A549 treated with CpdA at 1 μM for 4 hours (cell line): ENCODE results near the gene UMOD. TPM values are rescaled to one million over a fixed set of nuclear protein-coding genes. Genes with fewer than 3 reads are reported as not detected.

Experiments used
- total RNA-seq: library from RNA; stranded (reverse); fragments of 200-300 nt; extraction: Qiagen RNA extraction; gene quantifications from 5 replicates; pipeline ENCODE4 v1.2.3, GENCODE V29; 2022; ENCODE audit warnings: low read depth

The UMOD gene
- not detected in 5 replicates for total RNA-seq

DNA sequence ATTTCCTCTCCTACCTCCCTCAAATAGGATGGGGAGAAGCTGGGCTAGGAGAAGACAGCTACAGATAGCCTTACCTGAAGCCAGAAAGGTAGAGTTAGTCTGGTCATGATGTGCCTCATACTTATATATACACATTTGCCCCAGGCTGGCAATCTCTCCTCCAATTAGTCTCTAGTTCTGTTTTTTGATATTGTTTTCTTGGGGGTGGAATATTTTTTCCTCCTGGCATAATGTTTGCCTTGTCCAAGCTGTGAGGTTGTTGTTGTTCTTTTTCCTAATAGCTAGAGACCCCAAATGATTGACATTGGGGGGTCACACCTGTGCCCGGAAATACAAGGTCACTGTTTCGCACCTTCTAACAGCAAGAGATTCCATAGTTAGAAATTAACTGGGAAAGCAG lies at the start of gene UMOD:
Gene UMOD (minus strand): TSS at position 101 of the 400 bp plus-strand sequence. CDS start 1,978 bp downstream, outside the sequence.

GRCh38 chr16:20327444-20328041 lies 25.0 kb downstream of the UMOD start, which contains the start of gene GP2:
Gene GP2 (minus strand): TSS chr16:20327513. CDS start chr16:20326431, 1,082 bp downstream.

Other genes starting within 250 kb of the UMOD start
- not detected in 5 replicates for gene GP2, start 25.2 kb downstream of the UMOD start, total RNA-seq
- gene PDILT, start 52.0 kb upstream of the UMOD start, total RNA-seq: not detected in 5 replicates
- gene ACSM5, start 56.8 kb upstream of the UMOD start, total RNA-seq: not detected in 5 replicates
- not detected in 5 replicates for gene ACSM2A, start 98.8 kb upstream of the UMOD start, total RNA-seq
- not detected in 5 replicates for gene ACSM2B, start 223.7 kb upstream of the UMOD start, total RNA-seq